Vagina (tissue), 2 donors: ENCODE data around the gene ALKBH1. TPM values are rescaled to one million over a fixed set of nuclear protein-coding genes. Genes with fewer than 3 reads are reported as not detected.

Source experiments
- DNase-seq, 2 donors: peaks; one replicate each; pipeline ENCODE4 v3.0.0-alpha.2; 2017; ENCODE audit errors: extremely low spot score in 2 of 2
- H3K27ac ChIP-seq: fragments of 200-600 bp; sonication (generic); one replicate; pipeline ENCODE4 v1.5.1; 2019
- H3K27me3 ChIP-seq: fragments of 200-600 bp; sonication (generic); one replicate; pipeline ENCODE4 v1.5.1; 2019
- H3K36me3 ChIP-seq, 2 donors: fragments of 200-600 bp; sonication (generic); one replicate each; pipeline ENCODE4 v1.5.1; 2017 to 2019
- H3K4me1 ChIP-seq: fragments of 200-600 bp; sonication (generic); one replicate; pipeline ENCODE4 v1.5.1; 2019
- H3K4me3 ChIP-seq, 2 donors: fragments of 200-600 bp; sonication (generic); 1 replicate in 1 of 2; 2 replicates in 1 of 2; pipeline ENCODE4 v1.5.1; 2016 to 2019
- H3K9me3 ChIP-seq: fragments of 200-600 bp; sonication (generic); one replicate; pipeline ENCODE4 v1.5.1; 2019
- CTCF ChIP-seq, 3 experiments: fragments of 450-650 bp in 2 of 3; fragments of 200-600 bp in 1 of 3; sonication (generic) in 1 of 3; IDR thresholded peaks; one replicate each; pipeline ENCODE4 v1.5.1; 2017 to 2019; ENCODE audit warnings: antibody characterized with exemption in 3 of 3, mild to moderate bottlenecking in 2 of 3, moderate library complexity in 2 of 3
- POLR2A ChIP-seq, 2 donors: fragments of 450-650 bp; IDR thresholded peaks; one replicate each; pipeline ENCODE4 v1.6.1; 2017; ENCODE audit warnings: antibody characterized with exemption in 2 of 2, mild to moderate bottlenecking in 2 of 2, moderate library complexity in 2 of 2
- POLR2AphosphoS5 ChIP-seq, 2 donors: sonication (generic); formaldehyde crosslinking; IDR thresholded peaks; one replicate each; pipeline ENCODE4 v1.9.0; 2017; ENCODE audit warnings: antibody characterized with exemption in 2 of 2, mild to moderate bottlenecking in 2 of 2, low read depth in 1 of 2; ENCODE audit not compliant: insufficient read depth in 1 of 2
- intact Hi-C: fragments of 100-400 bp; cut with DNase I; formaldehyde crosslinking; loops from one replicate; pipeline ENCODE4 v1.15.1; 2023
- total RNA-seq: library from RNA; depleted of rRNA; stranded (reverse); fragments of >200 nt; gene quantifications from one replicate; pipeline ENCODE4 v1.2.3, GENCODE V29; 2016

The ALKBH1 gene
- total RNA-seq, 1 donor from 2014 or later = 8.3 TPM

GRCh38 chr14:77646907-77647306 lies 60.9 kb downstream of the ALKBH1 start:
- Histone ChIP-seq H3K4me3 (no peak overlapping the region), H3K27ac (no peak overlapping the region), H3K27me3 (no peaks in the 10 kb centered on the region), H3K36me3 (no peaks in the 10 kb centered on the region), H3K9me3 (no peaks in the 10 kb centered on the region), H3K4me1 (no peaks in the 10 kb centered on the region)
- TF ChIP-seq CTCF (IDR thresholded peaks at IDR 0.05) = no peak
- no peak for TF ChIP-seq POLR2AphosphoS5 (IDR thresholded peaks at IDR 0.05; ENCODE audit: insufficient read depth in 1 of 2, low read depth in 1 of 2)
- TF ChIP-seq POLR2A (IDR thresholded peaks at IDR 0.05) = no peak
- intact Hi-C loops = no loop called here
- no peak for DNase-seq

- Histone ChIP-seq H3K27ac (no peak overlapping the region), H3K4me1 (peaks cover 11% of the 10 kb centered on the region), H3K9me3 (no peaks in the 10 kb centered on the region), H3K36me3 (no peaks in the 10 kb centered on the region), H3K27me3 (no peaks in the 10 kb centered on the region), H3K4me3 (no peak overlapping the region)
- TF ChIP-seq POLR2A (IDR thresholded peaks at IDR 0.05) (no peak), CTCF (IDR thresholded peaks at IDR 0.05) (no peak), POLR2AphosphoS5 (IDR thresholded peaks at IDR 0.05; ENCODE audit: insufficient read depth in 1 of 2, low read depth in 1 of 2) (no peak)
- intact Hi-C loops = no loop called here
- DNase-seq = no peak
Measured at GRCh38 chr14:77645520-77646230, 62.1 kb downstream of the ALKBH1 start.

GRCh38 chr14:77642407-77642806 lies 65.4 kb downstream of the ALKBH1 start:
- intact Hi-C loops = no loop called here
- no peak for DNase-seq
- Histone ChIP-seq H3K4me3 (peak overlapping the region; percentile 50 to 51), H3K4me1 (peaks cover 11% of the 10 kb centered on the region), H3K9me3 (no peaks in the 10 kb centered on the region), H3K36me3 (no peaks in the 10 kb centered on the region), H3K27ac (peak overlapping the region; percentile 89), H3K27me3 (no peaks in the 10 kb centered on the region)
- no peak for TF ChIP-seq POLR2A (IDR thresholded peaks at IDR 0.05)
- no peak for TF ChIP-seq POLR2AphosphoS5 (IDR thresholded peaks at IDR 0.05; ENCODE audit: insufficient read depth in 1 of 2, low read depth in 1 of 2)

- no peaks in the 10 kb centered on the region for H3K36me3 ChIP-seq
- intact Hi-C loops = no loop called here
- no peak for DNase-seq
- peak; percentile 14 to 74 for TF ChIP-seq POLR2AphosphoS5 (IDR thresholded peaks at IDR 0.05; ENCODE audit: insufficient read depth in 1 of 2, low read depth in 1 of 2)
- TF ChIP-seq CTCF (IDR thresholded peaks at IDR 0.05) = no peak
- H3K4me1 ChIP-seq = peaks cover 11% of the 10 kb centered on the region
- no peaks in the 10 kb centered on the region for H3K27me3 ChIP-seq
- H3K27ac ChIP-seq = peak overlapping the region; percentile 89
- no peaks in the 10 kb centered on the region for H3K9me3 ChIP-seq
- peak overlapping the region; percentile 50 to 51 for H3K4me3 ChIP-seq
Measured at GRCh38 chr14:77641534-77642341, 66.1 kb downstream of the ALKBH1 start.

- Histone ChIP-seq H3K4me3 (peak overlapping the region; percentile 50 to 51), H3K9me3 (no peaks in the 10 kb centered on the region), H3K27me3 (no peaks in the 10 kb centered on the region), H3K36me3 (no peaks in the 10 kb centered on the region), H3K4me1 (peaks cover 11% of the 10 kb centered on the region), H3K27ac (peak overlapping the region; percentile 89)
- intact Hi-C loops = no loop called here
- no peak for DNase-seq
- no peak for TF ChIP-seq POLR2A (IDR thresholded peaks at IDR 0.05)
- TF ChIP-seq POLR2AphosphoS5 (IDR thresholded peaks at IDR 0.05; ENCODE audit: insufficient read depth in 1 of 2, low read depth in 1 of 2) = no peak
Measured at GRCh38 chr14:77640756-77641533, 66.9 kb downstream of the ALKBH1 start.
